Endothelial cell of umbilical vein (primary cell): Measurements from ENCODE around the gene PUS3. TPM values are rescaled to one million over a fixed set of nuclear protein-coding genes. Genes with fewer than 3 reads are reported as not detected.

ENCODE experiments used
- BruUV-seq: library from RNA; stranded (reverse); fragments of 400-500 nt; replicated peaks from 2 replicates; lab custom pipeline; 2021; lab: Mats Ljungman, UMichigan
- CTCF ChIA-PET: fragments of 300-600, 350-600 bp; sonication (Branson Sonifier 250); formaldehyde crosslinking; loops from one replicate; lab custom pipeline; 2021; ENCODE audit warnings: antibody characterized with exemption, inconsistent platforms; lab: Charles Lee
- POLR2A ChIA-PET: fragments of 300-600, 350-600 bp; sonication (Branson Sonifier 250); formaldehyde crosslinking; loops from one replicate; lab custom pipeline; 2021; ENCODE audit warnings: antibody characterized with exemption, inconsistent platforms; lab: Charles Lee
- DNase-seq: peaks from one replicate; pipeline ENCODE4 v3.0.0-alpha.2; 2011; ENCODE audit warnings: low read depth, low spot score
- FAIRE-seq: peaks from 2 replicates; lab custom pipeline; 2011; peaks lifted over from hg19 to GRCh38; lab: Jason Lieb, UNC
- H2AFZ ChIP-seq: 2 replicates; pipeline ENCODE4 v1.6.0; 2012; ENCODE audit warnings: low read depth, low read length, control low read depth, inconsistent platforms
- H3K27ac ChIP-seq: 2 replicates; pipeline ENCODE4 v1.5.1; 2011; ENCODE audit warnings: low read depth, mild to moderate bottlenecking, control low read depth, low read length, moderate library complexity; ENCODE audit not compliant: insufficient read depth
- H3K27me3 ChIP-seq, 2 experiments: 2 replicates each; pipeline versions ENCODE4 v1.6.0 to v1.6.1; 2011; ENCODE audit warnings: low read length in 2 of 2, mixed read lengths in 1 of 2; ENCODE audit not compliant: control insufficient read depth in 2 of 2, insufficient read depth in 2 of 2
- H3K36me3 ChIP-seq, 2 experiments: 2 replicates in 1 of 2; 3 replicates in 1 of 2; pipeline ENCODE4 v1.5.1; 2011; ENCODE audit warnings: low read length in 2 of 2, mild to moderate bottlenecking in 1 of 2, moderate library complexity in 1 of 2; ENCODE audit not compliant: control insufficient read depth in 2 of 2, insufficient read depth in 2 of 2; ENCODE audit errors: extremely low read depth in 1 of 2
- H3K4me1 ChIP-seq: 3 replicates; pipeline ENCODE4 v1.5.1; 2011; ENCODE audit warnings: mild to moderate bottlenecking, low read length; ENCODE audit not compliant: control insufficient read depth, insufficient read depth; ENCODE audit errors: extremely low read depth
- H3K4me2 ChIP-seq: 2 replicates; pipeline ENCODE4 v1.6.1; 2011; ENCODE audit warnings: low read length, control low read depth, mixed read lengths; ENCODE audit not compliant: insufficient read depth
- H3K4me3 ChIP-seq, 3 experiments: fragments of 200-600 bp in 1 of 3; sonication (generic), shearing (Covaris generic) in 1 of 3; replicated peaks in 1 of 3; 2 replicates each; pipeline ENCODE4 v1.5.1; 2011 to 2016; ENCODE audit warnings: control low read depth in 3 of 3, low read length in 3 of 3, mild to moderate bottlenecking in 2 of 3, inconsistent platforms in 1 of 3, low read depth in 1 of 3, moderate library complexity in 1 of 3; ENCODE audit not compliant: insufficient read depth in 1 of 3
- H3K79me2 ChIP-seq: 2 replicates; pipeline ENCODE4 v1.6.0; 2012; ENCODE audit warnings: low read length, inconsistent platforms; ENCODE audit not compliant: control insufficient read depth, insufficient read depth
- H3K9ac ChIP-seq: replicated peaks from 2 replicates; pipeline ENCODE3; 2011; ENCODE audit warnings: low read length, control low read depth; ENCODE audit not compliant: insufficient read depth; ENCODE audit errors: extremely low read depth
- H3K9me1 ChIP-seq: replicated peaks from 3 replicates; pipeline ENCODE4 v1.6.0; 2011; ENCODE audit warnings: mild to moderate bottlenecking, low read length; ENCODE audit not compliant: control insufficient read depth, insufficient read depth; ENCODE audit errors: extremely low read depth
- H3K9me3 ChIP-seq: replicated peaks from 2 replicates; pipeline ENCODE4 v1.5.1; 2012; ENCODE audit warnings: low read length, inconsistent platforms; ENCODE audit not compliant: control insufficient read depth, insufficient read depth
- H4K20me1 ChIP-seq: replicated peaks from 2 replicates; pipeline ENCODE3; 2011; ENCODE audit warnings: mild to moderate bottlenecking, low read length; ENCODE audit not compliant: control insufficient read depth, insufficient read depth; ENCODE audit errors: extremely low read depth
- CTCF ChIP-seq, 2 donors: IDR thresholded peaks; 1 replicate in 1 of 2; 2 replicates in 1 of 2; pipeline ENCODE4 v1.5.1; 2011; ENCODE audit warnings: low read length in 2 of 2, mild to moderate bottlenecking in 2 of 2, moderate library complexity in 2 of 2, control low read depth in 1 of 2, inconsistent platforms in 1 of 2, low read depth in 1 of 2; ENCODE audit not compliant: insufficient read depth in 1 of 2; ENCODE audit errors: extremely low read depth in 1 of 2
- EZH2 ChIP-seq: IDR thresholded peaks from 2 replicates; pipeline ENCODE4 v1.6.1; 2012; ENCODE audit warnings: borderline replicate concordance, low read depth, mild to moderate bottlenecking, moderate library complexity, low read length, inconsistent platforms; ENCODE audit not compliant: severe bottlenecking
- FOS ChIP-seq: IDR thresholded peaks from 2 replicates; pipeline ENCODE4 v1.6.1; 2011; ENCODE audit warnings: mild to moderate bottlenecking, low read length, moderate library complexity, borderline replicate concordance; ENCODE audit not compliant: insufficient read depth
- GATA2 ChIP-seq: IDR thresholded peaks from 2 replicates; pipeline ENCODE4 v1.7.0; 2011; ENCODE audit warnings: low read depth, mild to moderate bottlenecking, moderate library complexity, mixed read lengths, low read length; ENCODE audit not compliant: insufficient read length, insufficient read depth
- JUN ChIP-seq: IDR thresholded peaks from 2 replicates; pipeline ENCODE4 v1.6.1; 2011; ENCODE audit warnings: borderline replicate concordance, low read depth; ENCODE audit not compliant: insufficient read length, insufficient read depth
- MAX ChIP-seq: IDR thresholded peaks from 2 replicates; pipeline ENCODE4 v1.6.1; 2011; ENCODE audit not compliant: insufficient read depth, insufficient read length
- MYC ChIP-seq: IDR thresholded peaks from one replicate; pipeline ENCODE4 v1.6.1; 2011; ENCODE audit warnings: mild to moderate bottlenecking, low read depth, low read length
- POLR2A ChIP-seq: IDR thresholded peaks from 2 replicates; pipeline ENCODE4 v1.6.1; 2012; ENCODE audit warnings: low read depth, mild to moderate bottlenecking, control low read depth, low read length
- POLR2AphosphoS5 ChIP-seq: IDR thresholded peaks from 2 replicates; pipeline ENCODE4 v1.6.1; 2012; ENCODE audit warnings: low read depth, mild to moderate bottlenecking, control low read depth, low read length, moderate library complexity; ENCODE audit not compliant: insufficient read depth
- dilution Hi-C: fragments of 300-500 bp; cut with MboI; formaldehyde crosslinking; loops from one replicate; pipeline ENCODE4 v1.15.0; 2019; ENCODE audit warnings: low sequenced_read_pairs; ENCODE audit not compliant: extremely low pct_ligation_motif_present
- intact Hi-C: fragments of 100-400 bp; cut with micrococcal nuclease; formaldehyde crosslinking; loops from one replicate; pipeline ENCODE4 v1.10.0; 2022
- polyA plus RNA-seq, 4 experiments: library from polyadenylated mRNA; depleted of rRNA in 3 of 4; stranded (reverse) in 3 of 4; unstranded in 1 of 4; fragments of >200 nt; gene quantifications; 2 replicates each; pipeline versions ENCODE4 v1.2.1 to v1.2.3, GENCODE V29; 2011 to 2012; ENCODE audit warnings: missing spikeins in 1 of 4
- total RNA-seq: library from RNA; stranded (reverse); gene quantifications from 2 replicates; pipeline ENCODE4 v1.2.3, GENCODE V29; 2021

PUS3 gene
- total and polyA plus RNA-seq, 2 donors (not counting 3 experiments of a cell fraction or from before 2014, with no cell fraction given), result 5.1 to 10.3 TPM

GRCh38 chr11:125944350-125945010 is 41.5 kb upstream of the PUS3 start:
- H2AFZ ChIP-seq, result no peak overlapping the region
- TF ChIP-seq MYC (no peak), FOS (no peak), MAX (no peak), CTCF (IDR thresholded peaks at IDR 0.05; ENCODE audit: extremely low read depth in 1 of 2, insufficient read depth in 1 of 2, low read depth in 1 of 2, low read length in 2 of 2) (no peak), JUN (no peak), POLR2A (no peak), EZH2 (no peak), GATA2 (no peak), POLR2AphosphoS5 (no peak)
- H3K9ac ChIP-seq, result no peak overlapping the region
- H3K4me1 ChIP-seq, result no peaks in the 10 kb centered on the region
- H3K79me2 ChIP-seq, result no peaks in the 10 kb centered on the region
- H3K4me3 ChIP-seq, result no peak overlapping the region
- no peaks in the 10 kb centered on the region for H3K9me1 ChIP-seq
- no TSS peak for BruUV-seq
- dilution Hi-C loops (no loop called here), intact Hi-C loops (loop anchor here (5.0 kb wide), 1 partner anchor 118 kb away; the partner anchor contains the start of gene CDON)
- DNase-seq (no peak), FAIRE-seq (no peak)
- no peaks in the 10 kb centered on the region for H4K20me1 ChIP-seq
- no peak overlapping the region for H3K27ac ChIP-seq
- ChIA-PET CTCF (interaction anchor here (1.6 to 10.5 kb wide), 2 partner anchors 117 to 248 kb away, joined by 5 to 147 read pairs; no protein-coding TSS in a partner anchor), POLR2A (no interaction called here)
- H3K36me3 ChIP-seq, result no peaks in the 10 kb centered on the region
- H3K9me3 ChIP-seq, result no peaks in the 10 kb centered on the region
- H3K27me3 ChIP-seq, result no peaks in the 10 kb centered on the region
- no peak overlapping the region for H3K4me2 ChIP-seq
